ENCODE data around the gene SELENOO. TPM values are rescaled to one million over a fixed set of nuclear protein-coding genes. Genes with fewer than 3 reads are reported as not detected.

SELENOO gene
- total and polyA plus RNA-seq, 2 donors (not counting 1 experiment from before 2014, with no cell fraction given), result 62.1 to 74.6 TPM

- no peak overlapping the region for H3K27ac ChIP-seq (ENCODE audit: low read length in 2 of 2)
- no peaks in the 10 kb centered on the region for H4K20me1 ChIP-seq (ENCODE audit: control insufficient read depth, insufficient read depth, low read length, poor library complexity, severe bottlenecking)
- intact Hi-C loops (cut with micrococcal nuclease), result no loop called here
- H3K9me3 ChIP-seq (ENCODE audit: control extremely low read depth in 1 of 3, control insufficient read depth in 2 of 3, insufficient read depth in 1 of 3, low read length in 2 of 3), result no peaks in the 10 kb centered on the region
- peaks cover 11% of the 10 kb centered on the region for H3K4me1 Mint-ChIP-seq
- no peak for DNase-seq
- no peak for TF ChIP-seq EZH2 (IDR thresholded peaks at IDR 0.05; ENCODE audit: borderline replicate concordance, insufficient read depth, low read depth, low read length, poor library complexity, severe bottlenecking)
- TF ChIP-seq, protein P1, sequence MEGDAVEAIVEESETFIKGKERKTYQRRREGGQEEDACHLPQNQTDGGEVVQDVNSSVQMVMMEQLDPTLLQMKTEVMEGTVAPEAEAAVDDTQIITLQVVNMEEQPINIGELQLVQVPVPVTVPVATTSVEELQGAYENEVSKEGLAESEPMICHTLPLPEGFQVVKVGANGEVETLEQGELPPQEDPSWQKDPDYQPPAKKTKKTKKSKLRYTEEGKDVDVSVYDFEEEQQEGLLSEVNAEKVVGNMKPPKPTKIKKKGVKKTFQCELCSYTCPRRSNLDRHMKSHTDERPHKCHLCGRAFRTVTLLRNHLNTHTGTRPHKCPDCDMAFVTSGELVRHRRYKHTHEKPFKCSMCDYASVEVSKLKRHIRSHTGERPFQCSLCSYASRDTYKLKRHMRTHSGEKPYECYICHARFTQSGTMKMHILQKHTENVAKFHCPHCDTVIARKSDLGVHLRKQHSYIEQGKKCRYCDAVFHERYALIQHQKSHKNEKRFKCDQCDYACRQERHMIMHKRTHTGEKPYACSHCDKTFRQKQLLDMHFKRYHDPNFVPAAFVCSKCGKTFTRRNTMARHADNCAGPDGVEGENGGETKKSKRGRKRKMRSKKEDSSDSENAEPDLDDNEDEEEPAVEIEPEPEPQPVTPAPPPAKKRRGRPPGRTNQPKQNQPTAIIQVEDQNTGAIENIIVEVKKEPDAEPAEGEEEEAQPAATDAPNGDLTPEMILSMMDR (IDR thresholded peaks at IDR 0.05), result no peak
- POLR2A ChIA-PET, result no interaction called here
- H3K9me3 Mint-ChIP-seq (ENCODE audit: insufficient read depth), result no peaks in the 10 kb centered on the region
- CTCF ChIA-PET, result no interaction called here
- H3K79me2 ChIP-seq (ENCODE audit: control insufficient read depth, insufficient read depth, low read length), result no peaks in the 10 kb centered on the region
- no peak for ATAC-seq (ENCODE audit: low read depth)
- no peak overlapping the region for H2AFZ ChIP-seq (ENCODE audit: insufficient read depth, low read depth, low read length, poor library complexity, severe bottlenecking)
- no peak overlapping the region for H3K27ac Mint-ChIP-seq
- H3K27me3 ChIP-seq (replicated peaks in 1 of 4; ENCODE audit: control extremely low read depth in 1 of 4, control insufficient read depth in 3 of 4, insufficient read depth in 4 of 4, low read length in 3 of 4), result peaks cover 0 to 21% (median 8%) of the 10 kb centered on the region in 4 experiments
- no peak overlapping the region for H3K4me3 ChIP-seq (ENCODE audit: control extremely low read depth in 1 of 5, extremely low read depth in 1 of 5, insufficient read depth in 1 of 5, low read depth in 2 of 5, low read length in 4 of 5)
- H3K4me2 ChIP-seq (replicated peaks; ENCODE audit: low read depth, low read length, poor library complexity, severe bottlenecking), result no peak overlapping the region
- H3K4me3 Mint-ChIP-seq, result no peak overlapping the region
- WGBS (ENCODE audit: insufficient coverage), result 89% methylated on average over 28 of the region's 31 CpGs
- H3K27me3 Mint-ChIP-seq, result peaks cover 10% of the 10 kb centered on the region
- peaks cover 14 to 15% of the 10 kb centered on the region in 2 donors for H3K4me1 ChIP-seq (ENCODE audit: control insufficient read depth in 2 of 2, insufficient read depth in 2 of 2, low read length in 2 of 2)
- H3K9ac ChIP-seq (ENCODE audit: low read length), result no peak overlapping the region
- no peaks in the 10 kb centered on the region for H3K36me3 ChIP-seq (replicated peaks in 1 of 2; ENCODE audit: control extremely low read depth in 1 of 2, control insufficient read depth in 1 of 2, extremely low read depth in 1 of 2, insufficient read depth in 2 of 2, low read length in 1 of 2)
Measured at GRCh38 chr22:50257451-50258360, 56.9 kb downstream of the SELENOO start.
